SJSA1 (cell line): ENCODE data around the gene STIM2. TPM values are rescaled to one million over a fixed set of nuclear protein-coding genes. Genes with fewer than 3 reads are reported as not detected.
"Not testable (repeated sequence)": the region's sequence is repeated elsewhere in the genome, so short reads cannot be mapped to it uniquely, and the experiment has no call there.

Experiments used
- DNase-seq, 2 experiments: peaks; one replicate each; pipeline ENCODE4 v3.0.0-alpha.2; 2015 to 2020; ENCODE audit warnings: low spot score in 2 of 2, low read depth in 1 of 2
- H3K27ac ChIP-seq: fragments of 250-450 bp; sonication (Bioruptor Pico); 2 replicates; pipeline ENCODE4 v1.5.1; 2020; ENCODE audit warnings: mild to moderate bottlenecking, moderate library complexity
- H3K27me3 ChIP-seq: fragments of 250-450 bp; sonication (Bioruptor Pico); replicated peaks from 2 replicates; pipeline ENCODE4 v1.5.1; 2020; ENCODE audit warnings: mild to moderate bottlenecking, moderate library complexity
- H3K36me3 ChIP-seq: fragments of 250-450 bp; sonication (Bioruptor Pico); 2 replicates; pipeline ENCODE4 v1.5.1; 2020; ENCODE audit warnings: mild to moderate bottlenecking
- H3K4me1 ChIP-seq: fragments of 250-450 bp; sonication (Bioruptor Pico); replicated peaks from 2 replicates; pipeline ENCODE4 v1.6.1; 2021; ENCODE audit warnings: mild to moderate bottlenecking
- H3K4me3 ChIP-seq: fragments of 250-450 bp; sonication (Bioruptor Pico); 2 replicates; pipeline ENCODE4 v1.5.1; 2020; ENCODE audit warnings: mild to moderate bottlenecking
- H3K9me3 ChIP-seq: fragments of 250-450 bp; sonication (Bioruptor Pico); replicated peaks from 2 replicates; pipeline ENCODE4 v1.5.1; 2020; ENCODE audit warnings: mild to moderate bottlenecking
- total RNA-seq: library from RNA; depleted of rRNA; stranded (reverse); fragments of >200 nt; shearing (Covaris generic); gene quantifications from 2 replicates; pipeline ENCODE4 v1.2.3, GENCODE V29; 2014

The STIM2 gene
- total RNA-seq, 1 experiment from 2014 or later, result 13.1 TPM

- Histone ChIP-seq H3K4me3 (no peak overlapping the region), H3K9me3 (no peaks in the 10 kb centered on the region), H3K27me3 (no peaks in the 10 kb centered on the region), H3K4me1 (no peaks in the 10 kb centered on the region), H3K36me3 (no peaks in the 10 kb centered on the region), H3K27ac (no peak overlapping the region)
- DNase-seq, result no peak
Observed at GRCh38 chr4:27020203-27020602, 159.6 kb downstream of the STIM2 start.

- Histone ChIP-seq H3K27ac (no peak overlapping the region), H3K27me3 (no peaks in the 10 kb centered on the region), H3K4me1 (no peaks in the 10 kb centered on the region), H3K36me3 (no peaks in the 10 kb centered on the region), H3K4me3 (no peak overlapping the region), H3K9me3 (no peaks in the 10 kb centered on the region)
- DNase-seq, result no peak
Observed at GRCh38 chr4:27020603-27021002, 160.0 kb downstream of the STIM2 start.

DNA sequence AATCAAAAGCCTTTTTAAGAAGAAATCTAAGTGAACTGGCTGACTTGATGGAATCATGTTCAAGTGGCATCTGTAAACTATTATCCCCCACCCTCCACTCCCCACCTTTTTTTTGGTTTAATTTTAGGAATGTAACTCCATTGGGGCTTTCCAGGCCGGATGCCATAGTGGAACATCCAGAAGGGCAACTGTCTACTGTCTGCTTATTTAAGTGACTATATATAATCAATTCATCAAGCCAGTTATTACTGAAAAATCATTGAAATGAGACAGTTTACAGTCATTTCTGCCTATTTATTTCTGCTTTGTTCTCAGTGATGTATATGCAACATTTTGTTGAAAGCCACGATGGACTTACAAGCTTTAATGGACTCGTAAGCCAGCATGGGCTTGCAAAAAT is 162.3 kb downstream of the STIM2 start:
- H3K9me3 ChIP-seq, result no peaks in the 10 kb centered on the region
- DNase-seq, result no peak
- H3K36me3 ChIP-seq, result no peaks in the 10 kb centered on the region
- H3K4me1 ChIP-seq, result no peaks in the 10 kb centered on the region
- no peaks in the 10 kb centered on the region for H3K27me3 ChIP-seq
- H3K4me3 ChIP-seq, result no peak overlapping the region
- H3K27ac ChIP-seq, result no peak overlapping the region

- H3K4me1 ChIP-seq, result no peaks in the 10 kb centered on the region
- no peaks in the 10 kb centered on the region for H3K9me3 ChIP-seq
- H3K36me3 ChIP-seq, result no peaks in the 10 kb centered on the region
- no peak overlapping the region for H3K27ac ChIP-seq
- DNase-seq, result no peak
- no peaks in the 10 kb centered on the region for H3K27me3 ChIP-seq
- H3K4me3 ChIP-seq, result no peak overlapping the region
Observed at GRCh38 chr4:27023366-27023765, 162.7 kb downstream of the STIM2 start.

DNA sequence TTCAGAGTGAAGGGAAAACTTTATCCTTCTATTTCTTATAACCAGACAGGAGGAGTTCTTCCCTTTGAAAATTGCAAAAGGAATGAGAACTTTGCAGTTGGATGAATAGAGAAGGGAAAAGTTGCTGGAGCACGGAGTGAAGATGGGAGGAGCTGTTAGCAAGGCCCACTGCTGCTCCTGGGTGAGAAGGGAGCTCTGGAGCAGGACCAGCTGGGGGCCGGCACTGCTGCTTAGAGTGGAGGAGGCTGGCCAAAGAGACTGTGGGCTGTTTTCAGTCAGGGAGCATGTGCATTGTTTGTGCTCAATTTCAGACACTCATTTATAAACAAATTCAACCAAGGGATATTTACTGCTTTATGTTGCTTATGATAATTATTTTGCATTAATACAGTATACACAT is 164.2 kb downstream of the STIM2 start:
- Histone ChIP-seq H3K9me3 (no peaks in the 10 kb centered on the region), H3K27ac (no peak overlapping the region), H3K4me1 (no peaks in the 10 kb centered on the region), H3K27me3 (no peaks in the 10 kb centered on the region), H3K36me3 (no peaks in the 10 kb centered on the region), H3K4me3 (no peak overlapping the region)
- DNase-seq, result no peak

- Histone ChIP-seq H3K27me3 (no peaks in the 10 kb centered on the region), H3K9me3 (no peaks in the 10 kb centered on the region), H3K36me3 (no peaks in the 10 kb centered on the region), H3K27ac (no peak overlapping the region), H3K4me1 (no peaks in the 10 kb centered on the region), H3K4me3 (no peak overlapping the region)
- no peak for DNase-seq
Observed at GRCh38 chr4:27027428-27027827, 166.8 kb downstream of the STIM2 start.

DNA sequence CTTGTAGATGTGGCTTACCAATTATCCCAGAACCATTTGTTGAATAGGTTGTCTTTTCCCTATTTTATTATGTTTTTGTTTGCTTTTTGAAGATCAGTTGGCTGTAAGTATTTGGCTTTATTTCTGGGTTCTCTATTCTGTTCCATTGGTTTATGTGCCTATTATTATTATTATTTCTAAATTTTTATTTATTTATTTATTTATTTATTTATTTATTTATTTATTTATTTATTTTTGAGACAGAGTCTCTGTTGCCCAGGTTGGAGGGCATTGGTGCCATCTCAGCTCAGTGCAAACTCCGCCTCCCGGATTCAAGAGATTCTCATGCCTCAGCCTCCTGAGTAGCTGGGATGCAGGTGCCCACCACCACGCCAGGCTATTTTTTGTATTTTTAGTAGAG is 174.5 kb downstream of the STIM2 start:
- H3K27ac ChIP-seq, DNase-seq, H3K36me3 ChIP-seq, H3K4me1 ChIP-seq, H3K9me3 ChIP-seq, H3K4me3 ChIP-seq, H3K27me3 ChIP-seq: not testable (repeated sequence)

- no peak for DNase-seq
- Histone ChIP-seq H3K27me3 (no peaks in the 10 kb centered on the region), H3K9me3 (no peaks in the 10 kb centered on the region)
Observed at GRCh38 chr4:27040356-27040755, 179.7 kb downstream of the STIM2 start.

GRCh38 chr4:27042411-27042810 is 181.8 kb downstream of the STIM2 start:
- Histone ChIP-seq H3K27ac (no peak overlapping the region), H3K27me3 (no peaks in the 10 kb centered on the region), H3K36me3 (no peaks in the 10 kb centered on the region), H3K4me1 (no peaks in the 10 kb centered on the region), H3K4me3 (no peak overlapping the region), H3K9me3 (no peaks in the 10 kb centered on the region)
- no peak for DNase-seq

More at GRCh38 chr4:27040356-27040755, 179.7 kb downstream of the STIM2 start:
- Histone ChIP-seq H3K4me3 (no peak overlapping the region), H3K4me1 (no peaks in the 10 kb centered on the region), H3K36me3 (no peaks in the 10 kb centered on the region), H3K27ac (no peak overlapping the region)

- no peaks in the 10 kb centered on the region for H3K36me3 ChIP-seq
- no peaks in the 10 kb centered on the region for H3K9me3 ChIP-seq
- DNase-seq, result no peak
- no peaks in the 10 kb centered on the region; the same call in 1 of the 2 replicates for H3K27me3 ChIP-seq
- no peaks in the 10 kb centered on the region for H3K4me1 ChIP-seq
- no peak overlapping the region for H3K4me3 ChIP-seq
- H3K27ac ChIP-seq, result no peak overlapping the region
Observed at GRCh38 chr4:27043200-27043599, 182.6 kb downstream of the STIM2 start.

GRCh38 chr4:27046851-27047250 is 186.2 kb downstream of the STIM2 start:
- DNase-seq, result no peak
- no peak overlapping the region for H3K27ac ChIP-seq
- H3K4me1 ChIP-seq, result no peaks in the 10 kb centered on the region

DNA sequence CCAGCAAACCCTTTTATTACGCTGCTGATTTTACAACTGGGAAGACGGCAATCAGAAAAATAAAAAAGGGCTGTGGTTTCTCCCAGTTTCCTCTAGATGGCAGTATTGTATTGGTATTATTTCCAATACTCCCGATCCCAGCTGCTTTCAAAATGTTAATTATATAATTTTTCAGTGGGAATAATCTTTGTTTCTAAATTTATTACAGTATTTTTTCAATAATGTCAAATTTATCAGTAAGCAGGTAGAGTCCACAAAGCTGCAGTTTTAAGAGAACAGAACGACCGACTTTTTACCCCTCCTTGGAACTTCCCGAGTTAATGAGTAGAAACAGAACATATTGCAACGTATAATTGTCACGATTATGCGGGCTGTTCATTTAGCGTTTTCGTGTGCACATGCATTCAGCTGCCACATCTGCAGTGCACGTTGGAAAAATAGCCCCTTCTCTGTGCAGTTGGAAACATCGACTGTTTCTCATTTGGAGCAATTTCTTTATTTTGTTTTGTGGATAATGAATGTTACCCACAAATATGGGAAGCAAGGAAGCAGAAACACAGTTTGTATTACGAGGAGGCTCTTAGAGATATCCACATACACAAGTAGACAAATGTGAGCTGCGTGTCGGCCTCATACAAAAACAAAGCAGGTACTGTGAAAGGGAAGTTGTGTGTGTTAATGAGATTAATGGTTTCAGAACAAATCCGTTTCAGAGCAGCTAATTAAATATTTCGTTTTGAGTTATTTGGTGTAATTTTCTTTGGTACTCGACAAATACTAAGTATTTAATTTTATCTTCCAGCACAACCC is 188.0 kb downstream of the STIM2 start:
- peak in 1 of 2 experiments; percentile 14 for DNase-seq
- no peak overlapping the region for H3K27ac ChIP-seq
- H3K4me1 ChIP-seq, result no peaks in the 10 kb centered on the region
- H3K27me3 ChIP-seq, result peaks cover 9% of the 10 kb centered on the region; the same call in 1 of the 2 replicates
- no peak overlapping the region for H3K4me3 ChIP-seq
- no peaks in the 10 kb centered on the region for H3K36me3 ChIP-seq
- H3K9me3 ChIP-seq, result no peaks in the 10 kb centered on the region

More at GRCh38 chr4:27046851-27047250, 186.2 kb downstream of the STIM2 start:
- H3K27me3 ChIP-seq, result peaks cover 9% of the 10 kb centered on the region; the same call in 1 of the 2 replicates
- H3K4me3 ChIP-seq, result no peak overlapping the region
- no peaks in the 10 kb centered on the region for H3K36me3 ChIP-seq
- no peaks in the 10 kb centered on the region for H3K9me3 ChIP-seq

- Histone ChIP-seq H3K27me3 (peaks cover 9% of the 10 kb centered on the region; the same call in 1 of the 2 replicates), H3K36me3 (no peaks in the 10 kb centered on the region), H3K4me1 (no peaks in the 10 kb centered on the region), H3K27ac (no peak overlapping the region), H3K9me3 (no peaks in the 10 kb centered on the region), H3K4me3 (no peak overlapping the region)
- no peak for DNase-seq
Observed at GRCh38 chr4:27049239-27049829, 188.7 kb downstream of the STIM2 start.

DNA sequence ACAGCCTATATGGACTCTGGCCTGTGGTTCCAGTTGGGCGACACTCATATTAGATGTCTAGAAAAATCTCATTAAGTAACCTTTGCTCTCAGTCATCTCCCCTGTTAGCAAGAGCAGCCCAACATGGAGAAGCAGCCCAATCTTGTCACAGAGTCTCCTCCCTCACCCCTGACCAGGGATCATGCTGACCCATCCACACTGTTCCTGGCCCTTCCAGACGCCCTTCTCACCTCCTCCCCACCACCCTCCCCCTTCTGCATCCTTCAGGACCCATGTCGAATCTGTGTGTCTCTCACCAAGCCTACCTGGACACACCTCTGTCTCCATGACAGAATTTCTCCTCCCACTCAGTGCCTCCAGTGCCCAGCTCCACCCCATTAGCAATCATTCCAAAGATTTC is 190.1 kb downstream of the STIM2 start:
- no peaks in the 10 kb centered on the region for H3K36me3 ChIP-seq
- H3K4me1 ChIP-seq, result no peaks in the 10 kb centered on the region
- no peak for DNase-seq
- no peak overlapping the region for H3K27ac ChIP-seq
- H3K9me3 ChIP-seq, result no peaks in the 10 kb centered on the region
- peaks cover 9% of the 10 kb centered on the region; the same call in 1 of the 2 replicates for H3K27me3 ChIP-seq
- no peak overlapping the region for H3K4me3 ChIP-seq
